TTC549 (cell line): ENCODE data around the gene NOVA1.

Experiments used
- FAIRE-seq: peaks from 2 replicates; lab custom pipeline; 2012; peaks lifted over from hg19 to GRCh38; lab: Jason Lieb, UNC

The NOVA1 gene

GRCh38 chr14:26593357-26593756, 4.5 kb downstream of the NOVA1 start:
- FAIRE-seq: no peak

GRCh38 chr14:26589925-26590324, 7.9 kb downstream of the NOVA1 start:
- no peak for FAIRE-seq

GRCh38 chr14:26577711-26578110, 20.1 kb downstream of the NOVA1 start:
- FAIRE-seq: no peak

- FAIRE-seq: no peak
These were observed 43.6 kb downstream of the NOVA1 start for GRCh38 chr14:26554069-26554772.

GRCh38 chr14:26549571-26549970, 48.3 kb downstream of the NOVA1 start:
- FAIRE-seq: no peak

GRCh38 chr14:26548406-26548805, 49.4 kb downstream of the NOVA1 start:
- FAIRE-seq: no peak

GRCh38 chr14:26538176-26538575, 59.7 kb downstream of the NOVA1 start:
- no peak for FAIRE-seq

- no peak for FAIRE-seq
These were observed 65.9 kb downstream of the NOVA1 start for GRCh38 chr14:26531894-26532293.

GRCh38 chr14:26528415-26529182, 69.2 kb downstream of the NOVA1 start:
- FAIRE-seq: no peak

- FAIRE-seq: no peak
These were observed 70.7 kb downstream of the NOVA1 start for GRCh38 chr14:26527095-26527494.

- FAIRE-seq: no peak
These were observed 71.7 kb downstream of the NOVA1 start for GRCh38 chr14:26526137-26526536.

GRCh38 chr14:26525085-26525484, 72.7 kb downstream of the NOVA1 start:
- FAIRE-seq: no peak

- FAIRE-seq: no peak
These were observed 74.9 kb downstream of the NOVA1 start for GRCh38 chr14:26522967-26523366.

- no peak for FAIRE-seq
These were observed 80.1 kb downstream of the NOVA1 start for GRCh38 chr14:26517771-26518170.

GRCh38 chr14:26500028-26500427, 97.8 kb downstream of the NOVA1 start:
- no peak for FAIRE-seq

- no peak for FAIRE-seq
These were observed 98.3 kb downstream of the NOVA1 start for GRCh38 chr14:26499546-26499945.

GRCh38 chr14:26486922-26487321, 110.9 kb downstream of the NOVA1 start:
- FAIRE-seq: peak; percentile 20

- FAIRE-seq: no peak
These were observed 113.3 kb downstream of the NOVA1 start for GRCh38 chr14:26484562-26484961.

- FAIRE-seq: no peak
These were observed 118.9 kb downstream of the NOVA1 start for GRCh38 chr14:26478967-26479366.

- no peak for FAIRE-seq
These were observed 131.0 kb downstream of the NOVA1 start for GRCh38 chr14:26466862-26467261.

GRCh38 chr14:26463136-26463535, 134.7 kb downstream of the NOVA1 start:
- FAIRE-seq: no peak

GRCh38 chr14:26454105-26454504, 143.7 kb downstream of the NOVA1 start:
- no peak for FAIRE-seq

GRCh38 chr14:26448181-26448855, 149.5 kb downstream of the NOVA1 start:
- FAIRE-seq: no peak
